ENCODE measurements around the gene TPCN1.

TPCN1 gene

DNA sequence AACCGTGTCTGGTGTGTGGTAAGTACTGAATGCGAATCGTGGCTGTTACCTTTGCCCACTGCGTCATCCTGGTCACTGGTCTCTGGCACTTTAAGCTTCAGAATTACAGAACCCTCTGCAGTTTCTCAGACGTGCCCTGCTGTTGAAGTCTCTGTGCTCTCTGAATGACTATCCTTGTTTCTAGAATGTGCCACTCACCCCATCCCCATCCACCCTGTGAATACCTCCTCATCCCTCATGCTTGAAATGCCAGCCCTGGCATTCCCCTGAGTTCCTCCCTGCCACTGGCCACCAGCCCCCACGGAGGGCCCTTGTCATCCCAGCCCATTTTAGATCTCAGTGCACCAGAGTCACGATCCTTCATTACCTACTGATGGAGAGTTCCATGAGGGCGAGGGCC is 21.3 kb downstream of the TPCN1 start:
- DNase-seq = no peak

DNA sequence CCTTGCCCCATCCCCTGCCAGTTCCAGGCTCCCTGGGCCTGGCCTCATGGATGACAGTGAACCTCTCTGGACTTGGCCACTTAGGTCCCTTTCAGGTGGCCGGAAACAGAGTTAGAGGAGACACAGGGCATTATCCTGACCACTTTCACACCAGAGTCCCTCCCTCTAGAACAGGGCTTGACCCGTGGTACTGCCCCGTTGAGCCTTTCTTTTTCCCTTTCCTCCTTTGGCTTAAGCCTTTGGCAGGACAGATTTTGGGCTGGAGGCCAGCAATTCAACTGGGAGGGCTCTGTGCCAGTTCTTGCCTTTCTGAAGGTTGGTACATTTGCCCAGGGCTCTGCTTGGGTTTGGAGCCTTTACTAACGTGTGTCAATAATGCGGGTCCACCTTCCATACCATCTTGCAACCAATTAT is 22.8 kb downstream of the TPCN1 start:
- DNase-seq = no peak

DNA sequence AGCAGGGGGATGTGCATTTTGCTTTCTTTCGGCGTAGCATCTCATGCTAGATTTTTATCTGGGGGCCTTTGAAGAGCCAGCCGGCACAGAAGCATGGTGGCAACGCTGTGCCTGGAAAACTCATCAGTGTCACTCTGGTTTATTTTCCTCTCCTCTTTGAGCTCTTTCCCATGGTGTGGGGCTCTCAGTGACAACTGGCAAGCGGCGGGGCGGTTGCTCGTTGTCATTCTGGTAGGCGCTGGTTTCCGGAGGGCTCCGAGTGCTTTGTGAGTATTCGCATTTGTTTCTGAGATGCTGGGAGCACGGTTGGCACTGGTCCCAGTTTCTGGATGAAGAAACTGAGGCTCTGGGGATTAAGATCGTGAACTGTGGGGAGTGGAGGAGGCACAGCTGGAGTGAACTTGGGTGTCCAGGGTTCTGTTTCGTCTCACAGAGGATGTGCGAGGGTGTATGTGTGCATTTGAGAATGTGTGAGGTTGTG is 23.3 kb downstream of the TPCN1 start:
- DNase-seq = peak; percentile 13

DNA sequence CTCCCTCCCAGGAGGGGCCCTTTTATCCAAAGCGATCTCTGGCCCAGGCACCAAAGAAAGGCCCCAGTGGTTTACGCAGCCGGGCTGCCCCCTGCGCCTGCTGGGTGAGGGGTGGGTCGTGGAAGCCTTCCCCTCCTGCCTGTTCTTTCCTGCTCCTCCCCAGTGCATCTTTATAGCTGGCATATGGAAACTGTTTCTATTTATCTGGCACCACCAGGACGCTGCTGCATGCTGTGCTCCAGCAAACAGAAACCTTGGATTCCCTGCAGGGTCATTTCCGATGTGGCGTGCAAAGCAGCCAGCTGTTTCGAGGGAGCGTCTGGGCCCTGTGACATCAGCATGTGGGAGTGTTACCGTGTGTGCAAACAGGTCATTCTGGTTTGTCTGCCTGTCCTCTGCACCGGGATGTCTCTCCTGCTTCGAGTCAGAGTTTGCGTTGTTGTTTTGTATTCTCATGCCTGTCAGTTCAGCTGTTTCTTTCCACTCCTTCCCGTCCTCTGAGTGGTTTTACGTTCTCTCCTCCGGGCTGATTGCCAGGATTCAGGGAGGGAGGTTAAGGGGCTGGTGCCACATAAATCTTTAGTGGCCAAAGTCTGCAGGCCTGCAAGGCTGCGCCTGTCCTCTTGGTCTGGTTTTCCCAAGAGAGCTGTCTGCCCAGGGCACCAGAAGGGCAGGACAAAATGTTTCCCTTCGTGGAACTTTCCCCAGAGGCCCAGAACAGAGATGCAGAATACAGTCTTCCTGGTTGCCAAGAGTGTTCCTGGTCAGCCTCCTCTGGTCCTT is 24.6 kb downstream of the TPCN1 start:
- no peak for DNase-seq

DNA sequence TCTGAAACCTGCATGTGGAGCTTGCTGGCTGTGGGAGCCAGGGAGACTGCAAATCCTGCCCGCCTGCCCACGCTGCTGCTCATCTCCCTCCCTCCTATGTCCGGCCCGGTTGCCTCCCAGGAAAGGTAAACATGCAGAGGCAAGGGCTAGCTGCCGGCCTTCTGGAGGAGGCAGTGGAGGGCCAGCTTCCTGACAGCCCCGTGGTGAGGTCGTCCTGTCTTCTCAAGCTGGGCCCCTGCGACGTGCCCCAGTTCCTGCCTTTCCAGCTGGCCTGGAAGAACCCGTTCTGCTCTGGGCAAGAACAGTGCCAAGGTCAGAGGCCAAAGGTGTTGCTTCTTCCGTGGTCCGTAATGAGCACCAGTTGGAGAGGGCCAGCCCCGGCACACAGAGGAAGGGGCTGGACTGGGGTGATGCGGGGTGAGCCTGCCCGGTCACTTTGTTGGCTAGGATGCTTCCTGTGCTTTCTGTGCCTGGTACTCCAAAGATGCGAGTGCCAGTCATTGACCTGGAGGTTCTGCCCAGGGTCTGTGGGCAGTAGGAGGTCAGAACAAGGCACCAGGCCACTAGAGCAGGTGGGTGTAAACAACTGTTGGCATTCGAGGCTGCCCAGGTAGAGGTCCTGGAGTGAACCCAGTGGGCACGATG is 25.3 kb downstream of the TPCN1 start:
- no peak for DNase-seq

DNA sequence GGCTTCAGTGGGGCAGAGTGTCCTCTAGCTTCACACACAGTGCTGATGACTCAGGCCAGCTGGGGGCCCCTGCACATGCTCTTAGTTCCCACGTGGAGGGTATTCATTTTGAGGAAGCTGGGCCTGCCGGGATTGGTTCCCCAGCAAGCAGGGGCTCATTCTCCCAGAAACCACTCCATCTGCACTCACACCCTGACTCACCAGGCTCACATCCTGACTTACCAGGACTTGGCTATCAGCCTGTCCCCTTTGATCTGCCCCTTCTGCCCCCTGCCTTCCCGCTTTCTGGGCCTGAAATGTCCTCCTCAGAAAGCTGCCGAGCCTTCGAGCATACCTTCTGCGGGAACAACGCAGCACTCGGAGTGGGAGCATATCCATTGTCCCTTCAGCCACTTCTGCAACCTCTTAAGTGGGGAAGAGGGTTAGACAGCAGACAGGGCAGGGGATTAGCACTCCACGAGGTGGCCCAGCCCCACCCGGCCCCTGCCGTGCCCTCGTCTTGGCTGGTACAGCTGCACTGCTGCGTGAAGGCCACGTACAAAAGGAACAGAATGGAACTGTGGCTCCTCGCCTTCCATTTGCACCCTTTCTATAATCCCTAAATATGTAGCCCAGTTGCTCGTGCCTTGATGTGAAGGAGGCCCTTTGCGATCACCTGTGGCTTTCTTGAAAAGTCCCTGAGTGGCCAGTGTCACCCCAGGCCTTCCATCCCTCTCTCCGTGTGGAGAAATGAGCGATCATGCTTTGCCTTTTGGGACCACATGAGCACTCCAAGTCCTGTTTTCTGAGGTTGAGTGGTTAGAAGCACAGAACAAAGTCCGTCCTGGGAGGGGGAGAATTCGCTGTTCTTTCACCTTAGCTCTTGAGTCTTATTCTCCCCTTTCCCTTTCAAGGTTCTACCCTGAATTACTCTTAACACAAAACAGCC is 26.1 kb downstream of the TPCN1 start:
- DNase-seq = no peak

DNA sequence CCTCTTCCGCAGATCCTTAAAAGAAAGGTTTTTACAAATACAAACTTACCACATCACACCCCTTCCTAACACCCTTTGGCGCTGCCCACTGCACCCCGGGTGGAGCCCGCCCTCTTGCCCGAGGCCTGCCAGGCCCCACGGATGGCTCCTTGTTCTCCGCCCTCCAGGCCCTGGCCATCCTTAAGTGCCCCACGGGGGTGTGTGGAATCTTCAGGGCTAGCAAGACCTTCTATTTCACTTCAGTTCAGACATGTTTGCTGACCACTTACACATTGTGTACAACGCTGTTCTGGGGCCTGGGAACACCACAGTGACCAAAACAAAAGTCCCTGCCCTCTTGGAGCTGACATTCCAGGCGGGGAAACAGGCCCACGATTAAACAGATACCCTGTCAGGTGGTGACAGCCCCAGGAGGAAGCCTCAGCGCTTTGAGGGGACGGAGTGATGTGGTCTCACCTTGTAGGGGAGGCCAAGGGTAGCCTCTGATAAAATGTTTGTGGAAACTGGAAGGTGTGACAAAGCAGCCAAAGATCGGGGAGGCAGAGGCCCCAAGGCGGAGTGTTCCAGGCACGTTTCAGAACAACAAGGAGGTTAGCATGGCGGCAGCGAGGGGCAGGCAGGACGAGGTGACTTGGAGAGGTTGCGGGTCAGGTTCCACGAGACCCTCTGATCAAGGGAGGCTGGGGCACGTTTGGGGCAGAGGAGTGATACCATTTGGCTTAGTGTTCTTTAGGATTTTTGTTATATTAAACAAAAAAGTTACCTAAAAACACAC is 27.0 kb downstream of the TPCN1 start:
- DNase-seq = no peak

DNA sequence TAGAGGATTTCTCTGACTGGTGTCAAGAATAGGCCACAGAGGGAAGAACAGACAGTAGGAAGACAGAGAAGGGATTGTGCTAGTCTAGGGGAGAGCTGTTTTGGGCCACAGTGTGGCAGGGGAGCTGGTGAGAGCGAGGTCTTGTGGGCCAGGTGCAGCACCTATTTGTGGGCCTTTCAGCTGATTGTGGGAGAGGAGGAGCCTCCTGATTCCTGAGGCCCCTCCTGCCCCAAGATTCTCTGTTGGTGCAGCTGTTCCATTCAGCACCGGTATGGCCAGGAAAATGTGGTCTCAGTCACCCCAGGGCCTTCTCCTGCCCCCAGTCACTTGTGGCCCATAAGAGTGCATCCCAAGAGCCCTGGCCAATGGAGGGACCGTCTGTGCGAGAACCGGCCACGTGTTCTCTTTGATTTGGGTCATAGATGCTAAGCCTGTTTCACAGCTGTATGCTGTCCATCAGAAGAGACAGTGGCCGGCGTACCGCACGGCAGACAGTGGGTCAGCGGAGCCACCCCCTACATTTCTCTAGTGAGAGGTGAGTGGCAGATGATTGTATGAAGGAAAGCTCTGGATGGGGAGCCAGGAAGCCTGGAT is 27.7 kb downstream of the TPCN1 start:
- no peak for DNase-seq

DNA sequence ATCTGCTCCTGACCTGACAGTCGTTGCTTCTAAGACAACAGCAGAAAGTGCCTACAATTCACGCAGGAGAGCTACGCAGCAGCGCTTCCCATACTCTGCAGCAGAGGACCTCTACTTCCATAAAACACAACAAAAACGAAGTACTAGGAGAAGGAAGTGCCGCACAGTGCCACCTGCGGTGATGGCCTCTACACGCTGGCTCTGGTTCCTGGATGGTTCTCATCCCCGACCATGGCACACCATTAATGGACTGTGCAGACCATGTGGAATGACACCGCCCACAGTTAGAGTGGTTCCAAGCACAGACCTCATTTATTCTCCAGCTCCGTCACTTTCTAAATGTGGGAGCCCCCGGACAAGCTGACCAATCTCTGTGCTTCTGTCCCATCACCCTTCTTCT is 28.3 kb downstream of the TPCN1 start:
- no peak for DNase-seq

DNA sequence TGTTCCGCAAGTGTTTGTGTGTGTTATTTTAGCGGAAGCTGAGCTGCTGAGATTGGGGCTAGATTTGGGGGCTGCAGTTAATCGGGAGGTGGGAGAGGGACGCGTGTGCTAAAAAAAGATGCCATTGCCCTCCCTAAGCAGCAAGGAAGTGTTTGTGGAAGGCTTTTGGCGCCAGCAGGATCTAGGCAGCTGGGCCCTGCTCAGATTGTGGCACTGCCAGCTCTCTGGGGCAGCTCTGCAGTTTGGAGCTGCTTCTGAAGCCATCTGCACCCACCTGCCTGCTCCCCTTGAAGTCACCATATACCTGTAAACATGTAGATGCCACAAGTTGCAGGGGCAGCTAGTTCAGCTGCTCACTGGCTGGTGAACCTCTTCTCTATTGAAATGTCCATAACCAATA is 28.8 kb downstream of the TPCN1 start:
- no peak for DNase-seq

DNA sequence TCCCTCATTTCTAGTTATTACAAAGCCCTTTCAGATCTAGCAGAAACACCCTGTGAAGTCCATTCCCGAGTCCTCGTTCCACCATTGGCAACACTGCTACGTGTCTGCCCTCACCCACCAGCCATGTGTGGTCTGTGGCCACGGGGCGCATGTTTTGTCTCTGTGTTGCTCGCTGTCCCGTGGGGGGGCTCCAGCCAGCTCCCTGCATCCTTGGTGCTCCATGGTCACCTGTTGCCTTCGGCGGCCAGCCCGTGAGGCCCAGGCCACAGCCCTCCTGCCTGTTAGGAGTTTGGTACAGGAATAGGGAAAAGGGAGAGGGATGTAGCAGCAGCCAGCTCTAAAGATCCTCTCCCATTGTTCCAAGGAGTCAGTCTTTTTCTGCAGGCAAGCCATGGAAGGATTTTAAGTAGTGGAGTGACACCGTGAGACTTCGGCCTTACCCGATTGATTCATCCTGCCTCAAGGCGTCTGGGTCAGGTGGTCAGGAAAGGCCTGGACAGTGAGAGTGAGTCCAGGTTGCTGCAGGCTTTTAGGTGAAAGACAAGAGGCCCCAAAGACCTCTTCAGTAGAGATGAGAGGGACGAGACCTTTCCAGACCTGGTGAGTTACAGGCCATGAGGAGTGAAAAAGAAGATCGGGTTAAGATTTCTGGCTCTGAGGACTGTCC is 30.3 kb downstream of the TPCN1 start:
- DNase-seq = no peak

DNA sequence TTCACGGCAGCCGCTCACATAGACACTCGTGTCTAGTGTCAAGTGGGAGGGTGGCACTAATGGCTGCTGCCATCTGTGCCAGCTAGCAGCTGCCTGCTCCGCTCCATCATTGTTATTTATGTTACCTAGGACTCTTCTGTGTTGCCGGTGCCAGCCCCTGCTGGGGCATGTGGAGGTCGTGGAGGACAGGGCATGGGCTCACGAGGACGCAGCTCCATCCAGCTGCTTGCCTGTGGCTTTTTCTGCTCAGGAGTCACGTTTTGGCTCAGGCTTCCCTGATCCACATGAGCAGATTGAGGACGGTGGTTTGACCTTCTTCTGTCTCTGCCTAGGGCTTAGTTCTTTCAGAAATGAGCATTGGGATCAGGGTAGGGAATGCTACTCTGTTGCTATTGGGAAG is 31.2 kb downstream of the TPCN1 start:
- no peak for DNase-seq

DNA sequence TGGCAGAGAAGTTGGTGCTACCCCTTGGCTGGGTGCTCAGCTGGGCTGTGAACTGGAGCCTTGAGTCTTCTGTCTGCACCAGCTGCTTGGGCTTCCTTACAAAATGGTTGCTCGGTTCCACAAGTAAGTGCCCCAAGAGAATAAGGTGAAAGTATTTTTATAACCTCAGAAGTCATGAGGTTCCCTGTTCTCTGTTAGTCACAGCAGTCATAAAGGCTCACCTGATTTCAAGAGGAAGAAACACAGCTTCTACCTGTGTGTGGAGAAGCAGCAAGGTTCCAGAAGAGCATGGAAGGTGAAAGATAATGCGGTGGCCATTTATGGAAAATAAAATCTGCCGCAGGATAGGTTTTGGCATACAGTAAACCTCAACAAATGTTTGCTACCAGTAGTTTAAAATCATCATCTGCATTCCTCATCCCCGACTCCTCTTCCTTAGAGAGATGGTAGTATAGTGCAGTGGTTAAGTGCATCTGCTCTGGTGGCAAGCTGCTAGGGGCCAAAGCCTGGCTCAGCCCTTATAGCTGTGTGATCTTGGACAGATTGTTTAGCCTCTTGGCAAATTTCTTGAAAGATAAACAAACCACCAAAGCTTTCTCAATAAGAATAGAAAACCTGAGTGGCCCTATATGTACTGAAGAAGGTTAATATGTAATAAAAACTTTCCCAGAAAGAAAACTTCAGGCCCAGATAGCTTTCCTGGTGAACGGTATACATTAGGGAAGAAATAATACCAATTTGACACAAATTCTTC is 32.4 kb downstream of the TPCN1 start:
- DNase-seq = no peak

DNA sequence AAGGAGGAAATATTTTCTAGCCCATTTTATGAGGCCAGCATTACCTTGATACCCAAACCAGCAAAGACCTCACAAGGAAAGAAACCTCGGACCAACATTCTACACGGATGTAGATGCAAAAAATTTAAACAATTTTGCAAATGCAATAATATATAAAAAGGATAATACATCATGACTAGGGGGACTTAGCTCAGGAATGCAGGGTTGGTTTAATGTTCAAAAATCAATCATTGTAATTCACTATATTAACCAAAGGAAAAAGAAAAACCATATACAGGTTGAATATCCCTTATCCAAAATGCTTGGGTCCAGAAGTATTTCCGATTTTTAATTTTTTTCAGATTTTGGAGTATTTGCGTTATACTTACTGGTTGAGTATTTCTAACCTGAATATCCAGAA is 33.0 kb downstream of the TPCN1 start:
- DNase-seq = no peak

DNA sequence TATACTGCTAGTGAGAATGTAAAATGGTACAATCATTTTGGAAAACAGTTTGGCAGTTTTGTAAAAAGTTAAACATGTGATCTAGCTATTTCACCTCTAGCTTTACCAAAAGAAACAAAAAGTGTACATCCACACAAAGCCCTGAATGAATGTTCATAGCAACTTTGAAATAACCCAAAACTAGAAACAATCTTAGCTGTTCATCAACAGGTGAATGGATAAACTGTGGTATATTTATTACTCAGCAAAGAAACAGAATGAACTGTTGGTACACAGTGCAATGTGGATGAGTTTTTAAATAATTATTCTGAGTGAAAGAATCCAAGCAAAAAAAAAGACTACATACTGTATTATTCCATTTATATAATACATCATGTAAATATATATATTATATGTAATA is 36.3 kb downstream of the TPCN1 start:
- DNase-seq = no peak

DNA sequence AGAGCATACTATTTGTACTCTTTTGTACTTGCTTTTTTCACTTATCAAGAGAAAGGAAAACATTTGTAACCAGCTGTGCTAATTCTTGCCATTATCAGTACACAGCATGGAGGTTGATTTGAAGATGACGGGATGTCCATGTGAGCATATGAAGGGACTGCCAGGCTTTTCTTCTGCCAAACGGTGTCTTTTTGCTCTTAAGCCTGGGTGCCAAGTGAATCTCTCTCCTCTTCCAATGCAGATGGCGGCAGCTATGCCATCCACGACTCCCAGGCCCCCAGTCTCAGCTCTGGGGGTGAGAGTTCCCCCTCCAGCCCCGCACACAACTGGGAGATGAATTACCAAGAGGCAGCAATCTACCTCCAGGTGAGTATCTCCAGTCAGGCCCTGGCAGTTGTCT is 38.9 kb downstream of the TPCN1 start:
- DNase-seq = no peak

DNA sequence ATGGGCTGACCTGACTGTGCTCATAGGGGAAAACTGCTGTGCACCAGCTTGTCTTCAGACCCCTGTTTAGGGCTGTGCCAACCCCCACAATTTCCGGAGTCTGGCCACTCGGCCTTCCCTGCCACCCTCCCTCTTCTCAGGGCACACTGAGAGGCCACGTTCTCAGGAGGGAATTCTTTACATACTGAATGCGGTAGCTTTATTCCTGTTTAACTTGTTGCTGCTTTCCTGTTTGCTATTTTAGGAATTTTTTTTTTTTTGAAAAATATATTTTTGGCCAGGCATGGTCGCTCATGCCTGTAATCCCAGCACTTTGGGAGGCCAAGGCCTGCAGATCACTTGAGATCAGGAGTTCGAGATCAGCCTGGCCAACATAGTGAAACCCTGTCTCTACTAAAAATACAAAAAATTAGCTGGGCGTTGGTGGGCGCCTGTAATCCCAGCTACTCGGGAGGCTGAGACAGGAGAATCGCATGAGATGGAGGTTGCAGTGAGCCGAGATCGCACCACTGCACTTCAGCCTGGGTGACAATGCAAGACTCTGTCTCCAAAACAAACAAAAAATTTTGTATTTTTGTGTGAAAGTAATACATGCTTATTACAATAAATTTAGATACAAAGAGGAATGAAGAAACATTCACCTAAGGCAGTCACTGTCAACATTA is 39.5 kb downstream of the TPCN1 start:
- no peak for DNase-seq

DNA sequence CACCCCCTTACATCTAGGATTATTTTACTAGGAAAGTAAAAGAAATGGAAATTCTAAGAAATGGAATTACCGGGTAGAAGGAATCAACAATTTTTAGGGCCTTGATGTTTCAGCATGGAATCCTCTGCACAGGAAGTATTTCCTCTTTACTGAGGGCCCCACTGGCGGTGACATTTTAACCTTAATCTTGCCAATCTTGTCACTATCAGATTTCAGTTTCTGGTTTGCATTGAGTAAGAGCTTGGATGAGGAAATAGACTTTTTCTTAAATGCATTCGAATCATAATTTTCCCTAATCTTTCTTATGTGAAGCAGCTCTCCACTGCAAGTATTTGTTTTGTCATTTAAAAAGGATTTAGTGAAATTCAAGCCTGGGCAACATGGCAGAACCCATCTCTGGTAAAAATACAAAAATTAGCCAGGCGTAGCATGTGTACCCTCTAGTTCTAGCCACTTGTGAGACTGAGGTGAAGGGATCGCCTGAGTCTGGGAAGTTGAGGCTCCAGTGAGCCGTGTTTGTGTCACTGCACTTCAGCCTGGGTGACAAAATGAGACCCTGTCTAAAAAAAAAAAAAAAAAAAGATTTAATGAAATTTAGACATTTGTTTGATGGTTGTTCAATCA is 40.7 kb downstream of the TPCN1 start:
- DNase-seq = peak; percentile 56

DNA sequence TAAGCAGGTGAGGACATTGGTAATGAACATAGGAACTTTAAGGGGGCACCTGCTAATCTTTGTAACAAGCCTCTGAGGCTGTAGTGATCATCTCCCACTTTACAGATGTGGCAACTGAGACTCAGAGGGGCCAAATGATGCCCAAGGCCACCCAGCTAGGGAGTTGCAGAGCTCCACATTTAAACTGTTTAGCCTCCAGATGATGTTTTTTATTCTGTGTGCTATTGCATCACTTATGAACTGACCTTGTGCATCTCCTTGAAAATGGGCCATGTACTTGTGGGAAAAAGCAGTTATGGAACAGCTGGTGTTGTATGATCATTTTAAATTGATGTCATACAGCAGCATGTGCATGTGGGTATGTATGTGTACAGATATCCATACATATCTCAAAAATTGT is 41.4 kb downstream of the TPCN1 start:
- DNase-seq = no peak

DNA sequence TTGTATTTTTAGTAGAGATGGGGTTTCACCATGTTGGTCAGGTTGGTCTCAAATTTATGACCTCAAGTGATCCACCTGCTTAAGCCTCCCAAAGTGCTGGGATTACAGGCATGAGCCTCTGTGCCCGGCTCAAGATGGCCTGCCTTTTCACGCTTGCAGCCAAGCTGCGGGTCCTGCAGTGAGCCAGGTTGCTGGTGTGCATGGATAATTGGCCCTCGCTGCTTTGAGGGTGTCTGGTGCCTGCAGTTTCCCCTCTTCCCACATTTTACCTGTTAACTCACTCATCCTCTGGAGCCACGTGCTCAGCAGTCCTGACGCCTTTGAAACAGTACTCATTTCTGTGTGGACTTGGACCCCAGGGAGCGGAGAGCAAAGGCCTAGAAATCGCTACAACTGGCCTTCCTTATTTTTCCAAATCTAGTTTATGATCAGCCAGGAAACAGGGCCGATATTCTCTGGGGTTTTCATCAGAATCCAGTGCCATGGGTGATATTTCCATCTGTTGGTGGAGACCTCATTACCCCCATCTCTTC is 42.2 kb downstream of the TPCN1 start:
- no peak for DNase-seq

Measured in CD4-positive, alpha-beta T cell treated with Interleukin-6 for 4 hours (primary cell).